Right cardiac atrium (tissue), 5 donors: Measurements from ENCODE around the gene ATM. TPM values are rescaled to one million over a fixed set of nuclear protein-coding genes. Genes with fewer than 3 reads are reported as not detected.

Experiments
- ATAC-seq, 2 donors: fragments of 200-7000 bp; cut with Tn5 transposase; one replicate each; pipeline versions ENCODE4 v1.8.0 to v1.9.1; 2020; ENCODE audit warnings: moderate library complexity in 2 of 2, mild to moderate bottlenecking in 1 of 2
- DNase-seq, 3 donors: peaks; one replicate each; pipeline ENCODE4 v3.0.0-alpha.2; 2020
- H3K27ac ChIP-seq: one replicate; pipeline ENCODE4 v1.5.1; 2013; ENCODE audit warnings: mild to moderate bottlenecking, low read length, control low read depth, moderate library complexity
- H3K27me3 ChIP-seq: one replicate; pipeline ENCODE4 v1.6.1; 2013; ENCODE audit not compliant: control insufficient read depth, insufficient read depth
- H3K4me1 ChIP-seq: one replicate; pipeline ENCODE4 v1.6.1; 2013; ENCODE audit warnings: low read length; ENCODE audit not compliant: control insufficient read depth, insufficient read depth
- H3K4me3 ChIP-seq: one replicate; pipeline ENCODE4 v1.5.1; 2013; ENCODE audit warnings: low read length, control low read depth
- H3K9me3 ChIP-seq: one replicate; pipeline ENCODE4 v1.6.1; 2013; ENCODE audit warnings: low read length; ENCODE audit not compliant: control insufficient read depth
- WGBS: extraction: QIAGEN DNeasy Blood & Tissue Kit; methylation state at CpG from one replicate; pipeline ENCODE4 v1.1.7; 2013; 5-methylcytosine and 5-hydroxymethylcytosine counted together
- intact Hi-C, 4 donors: fragments of 100-400 bp; cut with DNase I; formaldehyde crosslinking; loops; one replicate each; pipeline versions ENCODE4 v1.11.0 to v1.14.0; 2022 to 2023
- polyA plus RNA-seq: library from polyadenylated mRNA; stranded (reverse); fragments of 200-250 nt; gene quantifications from one replicate; pipeline ENCODE4 v1.2.3, GENCODE V29; 2013
- total RNA-seq, 4 donors: library from RNA; stranded (reverse); fragmentation: NEBNext Ultra II Directional; extraction: Animal tissue kit (Norgen Biotek cat#: 25700); gene quantifications; one replicate each; pipeline ENCODE4 v1.2.1, GENCODE V29; 2021
- donor health status: healthy with polysubstance abuse.
- donor health status: DM: no; HTN: yes; CAD: no.
- donor health status: DM: no; HTN: no; CAD: no.
- donor health status: DM: no; HTN: yes; CAD: no; lungs with severe emphysema.
- donor health status: DM: yes; HTN: yes; CAD: no.

ATM gene
- total and polyA plus RNA-seq, 5 donors, result 18.4 to 46.5 (median 45.1) TPM

GRCh38 chr11:108221911-108222573 is 825 bp upstream of the ATM start:
- H3K4me1 ChIP-seq, result no peaks in the 10 kb centered on the region
- under 1% methylated on average over 29 of the region's 29 CpGs for WGBS
- H3K4me3 ChIP-seq, result peak overlapping the region; percentile 82
- DNase-seq, result no peak
- no peaks in the 10 kb centered on the region for H3K9me3 ChIP-seq
- no peak for ATAC-seq
- H3K27me3 ChIP-seq, result no peaks in the 10 kb centered on the region
- peak overlapping the region; percentile 90 for H3K27ac ChIP-seq
- intact Hi-C loops, result loop anchor here in 3 of 4 donors (5.0 to 10.0 kb wide), 3 partner anchors 97 to 435 kb away; partner anchors contain the start of genes CUL5 (in 2 of the 3) and ACAT1 (in 1 of the 3)

GRCh38 chr11:108223348-108224149 is 682 bp downstream of the ATM start:
- 6% methylated on average over 20 of the region's 20 CpGs for WGBS
- Histone ChIP-seq H3K27me3 (no peaks in the 10 kb centered on the region), H3K4me1 (no peaks in the 10 kb centered on the region), H3K9me3 (no peaks in the 10 kb centered on the region), H3K4me3 (peak overlapping the region; percentile 71), H3K27ac (peak overlapping the region; percentile 98)
- ATAC-seq, result no peak
- DNase-seq, result no peak
- intact Hi-C loops, result loop anchor here in 3 of 4 donors (5.0 to 10.0 kb wide), 3 partner anchors 99 to 434 kb away; partner anchors contain the start of genes CUL5 (in 2 of the 3) and ACAT1 (in 1 of the 3)

DNA sequence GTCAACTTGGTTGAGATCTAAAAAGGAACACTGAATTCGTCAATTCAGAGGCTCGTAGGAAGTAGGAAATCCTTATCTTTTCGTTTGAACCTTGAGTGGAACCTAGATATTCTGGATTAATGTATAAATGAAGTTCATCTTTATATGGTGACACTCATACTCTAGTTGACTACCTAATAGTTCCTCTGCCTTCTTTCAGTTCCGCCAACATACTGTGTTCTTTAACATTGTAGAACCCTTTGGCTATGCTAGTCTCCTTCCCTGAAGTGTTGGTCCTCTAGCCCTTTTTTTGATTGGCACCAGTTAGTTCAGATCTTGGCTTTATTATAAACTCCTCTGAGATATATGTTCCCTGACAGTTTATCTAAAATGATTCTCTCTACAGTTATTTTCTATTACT is 1.5 kb downstream of the ATM start:
- Histone ChIP-seq H3K9me3 (no peaks in the 10 kb centered on the region), H3K27me3 (no peaks in the 10 kb centered on the region), H3K27ac (no peak overlapping the region), H3K4me1 (no peaks in the 10 kb centered on the region), H3K4me3 (peak overlapping the region; percentile 71)
- intact Hi-C loops, result loop anchor here in 3 of 4 donors (5.0 to 10.0 kb wide), 3 partner anchors 100 to 433 kb away; partner anchors contain the start of genes CUL5 (in 2 of the 3) and ACAT1 (in 1 of the 3)
- DNase-seq (no peak), ATAC-seq (no peak)
- WGBS, result 48% methylated on average over 4 of the region's 4 CpGs

- no peak for ATAC-seq
Measured at GRCh38 chr11:108224911-108225786, 2.3 kb downstream of the ATM start.

GRCh38 chr11:108226036-108226435 is 3.2 kb downstream of the ATM start:
- intact Hi-C loops, result loop anchor here in 1 of 4 donors (10.0 kb wide), 1 partner anchor 101 kb away; the partner anchor contains the start of gene ACAT1
- WGBS, result 97% methylated on average over 2 of the region's 2 CpGs

More at GRCh38 chr11:108224911-108225786, 2.3 kb downstream of the ATM start:
- intact Hi-C loops, result loop anchor here in 3 of 4 donors (5.0 to 10.0 kb wide), 3 partner anchors 100 to 432 kb away; partner anchors contain the start of genes CUL5 (in 2 of the 3) and ACAT1 (in 1 of the 3)
- 90% methylated on average over 14 of the region's 14 CpGs for WGBS
- Histone ChIP-seq H3K4me1 (no peaks in the 10 kb centered on the region), H3K4me3 (no peak overlapping the region), H3K27ac (no peak overlapping the region), H3K9me3 (no peaks in the 10 kb centered on the region), H3K27me3 (no peaks in the 10 kb centered on the region)
- peak in 2 of 3 donors; percentile 47 to 54 for DNase-seq

DNA sequence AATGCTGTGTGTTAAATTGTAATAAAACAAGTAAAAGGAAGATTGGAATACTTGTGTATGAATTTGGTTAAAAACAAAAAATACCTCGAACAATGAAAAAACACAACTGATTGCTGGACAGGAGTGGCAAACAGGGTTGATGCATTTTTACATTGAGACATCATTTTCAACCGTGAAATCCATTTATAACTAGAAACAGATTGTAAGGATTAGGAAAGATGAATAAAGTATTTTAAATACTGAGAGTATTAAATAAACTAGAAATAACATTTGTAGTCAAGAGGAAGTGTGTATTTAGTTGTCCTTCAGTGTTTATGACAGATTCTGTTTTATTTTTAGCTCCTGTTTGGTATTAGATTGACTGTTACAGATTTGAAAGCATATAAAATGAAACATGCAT is 5.4 kb downstream of the ATM start:
- H3K4me1 ChIP-seq, result peaks cover 2% of the 10 kb centered on the region
- WGBS, result 92% methylated on average over 2 of the region's 2 CpGs
- no peak for DNase-seq
- no peak for ATAC-seq
- H3K4me3 ChIP-seq, result no peak overlapping the region
- intact Hi-C loops, result loop anchor here in 1 of 4 donors (10.0 kb wide), 1 partner anchor 103 kb away; the partner anchor contains the start of gene ACAT1
- no peaks in the 10 kb centered on the region for H3K27me3 ChIP-seq
- H3K27ac ChIP-seq, result no peak overlapping the region
- no peaks in the 10 kb centered on the region for H3K9me3 ChIP-seq

More at GRCh38 chr11:108226036-108226435, 3.2 kb downstream of the ATM start:
- ATAC-seq (no peak), DNase-seq (no peak)
- Histone ChIP-seq H3K27ac (no peak overlapping the region), H3K27me3 (no peaks in the 10 kb centered on the region), H3K4me3 (no peak overlapping the region), H3K9me3 (no peaks in the 10 kb centered on the region), H3K4me1 (no peaks in the 10 kb centered on the region)

DNA sequence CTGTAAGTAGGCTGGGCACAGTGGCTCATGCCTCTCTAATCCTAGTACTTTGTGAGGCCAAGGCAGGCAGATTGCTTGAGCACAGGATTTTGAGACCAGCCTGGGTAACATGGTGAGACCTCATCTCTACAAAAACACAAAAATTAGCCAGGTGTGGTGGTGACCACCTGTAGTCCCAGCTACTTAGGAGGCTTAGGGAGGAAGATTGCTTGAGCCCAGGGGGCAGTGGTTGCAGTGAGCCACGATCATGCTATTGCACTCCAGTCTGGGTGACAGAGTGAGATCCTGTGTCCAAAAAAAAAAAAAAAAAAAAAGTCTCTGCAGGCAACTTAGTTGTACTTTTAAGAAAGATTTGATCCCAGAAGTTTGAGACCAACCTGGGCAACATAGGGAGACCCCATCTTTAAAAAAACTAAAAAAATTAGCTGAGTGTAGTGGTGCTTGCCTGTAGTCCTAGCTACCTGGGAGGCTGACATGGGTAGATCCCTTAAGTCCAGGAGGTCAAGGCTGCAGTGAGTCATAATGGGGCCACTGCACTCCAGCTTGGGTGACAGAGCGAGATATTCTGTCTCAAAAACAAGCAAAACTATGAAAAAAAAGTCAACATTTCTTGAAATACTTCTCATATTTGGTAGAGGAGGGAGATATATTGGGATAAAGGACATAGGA is 10.5 kb downstream of the ATM start:
- no peaks in the 10 kb centered on the region for H3K27me3 ChIP-seq
- ATAC-seq, result no peak
- DNase-seq, result no peak
- no peak overlapping the region for H3K27ac ChIP-seq
- intact Hi-C loops, result no loop called here
- 96% methylated on average over 2 of the region's 2 CpGs for WGBS
- no peaks in the 10 kb centered on the region for H3K9me3 ChIP-seq
- no peak overlapping the region for H3K4me3 ChIP-seq
- H3K4me1 ChIP-seq, result peaks cover 2% of the 10 kb centered on the region

- peaks cover 2% of the 10 kb centered on the region for H3K4me1 ChIP-seq
- no peaks in the 10 kb centered on the region for H3K9me3 ChIP-seq
- ATAC-seq (no peak), DNase-seq (no peak)
- 96% methylated on average over 1 of the region's 1 CpG for WGBS
- intact Hi-C loops, result no loop called here
- H3K27ac ChIP-seq, result no peak overlapping the region
- no peaks in the 10 kb centered on the region for H3K27me3 ChIP-seq
- no peak overlapping the region for H3K4me3 ChIP-seq
Measured at GRCh38 chr11:108235192-108235591, 12.3 kb downstream of the ATM start.

- no peak for ATAC-seq
- Histone ChIP-seq H3K4me3 (no peak overlapping the region), H3K27ac (no peak overlapping the region), H3K4me1 (peaks cover 2% of the 10 kb centered on the region), H3K27me3 (no peaks in the 10 kb centered on the region), H3K9me3 (no peaks in the 10 kb centered on the region)
- intact Hi-C loops, result no loop called here
- DNase-seq, result no peak
- WGBS, result 97% methylated on average over 2 of the region's 2 CpGs
Measured at GRCh38 chr11:108235633-108236032, 12.8 kb downstream of the ATM start.

GRCh38 chr11:108237058-108237481 is 14.2 kb downstream of the ATM start:
- no peak for ATAC-seq
- Histone ChIP-seq H3K4me1 (peaks cover 2% of the 10 kb centered on the region), H3K9me3 (no peaks in the 10 kb centered on the region), H3K27ac (no peak overlapping the region), H3K27me3 (no peaks in the 10 kb centered on the region), H3K4me3 (no peak overlapping the region)
- intact Hi-C loops, result no loop called here
- WGBS, result 92% methylated on average over 1 of the region's 1 CpG
- DNase-seq, result no peak
